Measurements from ENCODE around the gene TMEM178B.

The TMEM178B gene

DNA sequence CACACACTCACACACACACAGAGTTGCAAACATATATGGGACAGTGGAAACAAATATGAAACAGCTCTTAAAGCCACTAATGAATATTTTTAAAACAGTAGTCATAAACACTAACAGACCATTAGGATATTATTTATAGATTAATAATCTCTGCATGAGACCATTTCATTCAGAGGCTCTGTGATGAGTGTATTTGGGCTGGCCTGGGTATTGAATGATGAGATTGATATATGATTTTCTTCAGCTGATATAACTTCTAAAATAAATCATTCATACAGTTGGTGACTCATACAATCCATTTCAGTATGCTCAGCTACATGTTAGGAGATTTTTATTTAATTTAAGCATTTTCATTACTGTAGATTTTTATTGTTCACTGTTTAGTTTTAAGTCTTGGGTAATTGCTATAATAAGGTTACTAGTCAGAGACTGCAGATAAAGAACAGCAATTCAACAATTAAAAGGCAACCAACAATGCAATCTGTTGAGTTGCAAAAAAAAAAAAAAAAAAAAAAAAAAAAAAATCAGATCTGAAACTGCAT is 452.2 kb downstream of the TMEM178B start:
- DNase-seq (ENCODE audit: low read depth in 3 of 3): no peak

DNA sequence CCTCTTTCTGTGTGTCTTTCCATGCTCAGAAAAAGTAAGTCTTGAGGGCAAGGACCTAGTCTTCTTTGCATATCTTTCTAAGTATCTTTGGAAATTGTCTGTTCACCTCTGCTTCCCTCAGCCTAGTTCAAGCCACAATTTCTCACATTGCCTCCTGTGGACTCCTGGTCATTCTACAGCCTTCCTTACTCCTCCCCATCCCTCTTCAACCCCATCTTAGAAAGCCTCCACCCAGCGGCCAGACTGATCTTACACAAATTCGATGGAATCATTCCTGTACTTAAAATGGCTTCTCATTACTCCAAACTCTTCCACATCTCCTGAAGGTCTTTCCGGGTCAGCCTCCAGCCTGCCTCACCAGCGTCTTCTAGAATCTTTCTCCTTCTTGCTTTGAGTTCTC is 453.2 kb downstream of the TMEM178B start:
- no peak for DNase-seq (ENCODE audit: low read depth in 3 of 3)

DNA sequence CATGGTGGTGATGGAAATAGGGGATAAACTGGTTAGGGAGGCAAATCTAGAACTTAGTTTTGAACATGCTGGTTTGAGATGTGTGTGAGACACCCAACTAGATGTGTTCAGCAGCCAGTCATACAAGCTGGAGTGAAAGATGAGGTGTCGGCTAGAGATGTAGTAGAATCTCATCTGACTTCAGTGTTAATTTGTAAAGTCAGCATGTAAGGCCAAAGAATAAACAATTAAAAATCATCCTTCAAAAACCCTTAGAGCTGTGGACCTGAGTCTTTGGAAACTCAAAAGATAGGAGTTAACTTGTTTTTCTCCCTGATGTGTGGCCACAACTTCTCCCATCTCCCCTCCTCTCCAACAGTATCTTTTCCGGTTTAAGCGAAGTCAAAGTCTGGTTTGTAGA is 454.5 kb downstream of the TMEM178B start:
- DNase-seq (ENCODE audit: low read depth in 3 of 3): no peak

Data from stimulated activated CD4-positive, alpha-beta T cell treated with anti-CD3 and anti-CD28 coated beads, TNF-alpha, amount 100 ng/mL, for 48 hours (primary cell).